Coronary artery (tissue), 2 donors: ENCODE results near the gene KCNN2.

ENCODE experiments used
- DNase-seq: peaks from one replicate; pipeline ENCODE4 v3.0.0-alpha.2; 2017; ENCODE audit warnings: low spot score
- H3K27ac ChIP-seq, 2 donors: fragments of 200-600 bp; sonication (generic); one replicate each; pipeline ENCODE4 v1.5.1; 2016 to 2019
- H3K4me3 ChIP-seq: fragments of 200-600 bp; sonication (generic); 2 replicates; pipeline ENCODE4 v1.5.1; 2016; ENCODE audit warnings: mild to moderate bottlenecking, moderate library complexity
- CTCF ChIP-seq: fragments of 200-600 bp; sonication (generic); IDR thresholded peaks from one replicate; pipeline ENCODE4 v1.5.1; 2019; ENCODE audit warnings: antibody characterized with exemption

The KCNN2 gene

GRCh38 chr5:114361724-114362196 is at the start of gene KCNN2:
KCNN2 (plus strand) TSS chr5:114362070; CDS start chr5:114362140, 70 bp downstream.
- no peak within 1 kb of the TSS for H3K27ac ChIP-seq
- TF ChIP-seq CTCF: no peak
- no peak for DNase-seq
- peak within 1 kb of the TSS; percentile 71 for H3K4me3 ChIP-seq

- Histone ChIP-seq H3K27ac (no peak overlapping the region), H3K4me3 (no peak overlapping the region)
- DNase-seq: no peak
- TF ChIP-seq CTCF: no peak
These were observed 49.2 kb upstream of the KCNN2 start for GRCh38 chr5:114312658-114313057.

GRCh38 chr5:114314061-114314460 is 47.8 kb upstream of the KCNN2 start:
- TF ChIP-seq CTCF: no peak
- Histone ChIP-seq H3K27ac (no peak overlapping the region), H3K4me3 (no peak overlapping the region)
- DNase-seq: no peak

GRCh38 chr5:114316167-114316566 is 45.7 kb upstream of the KCNN2 start:
- H3K27ac ChIP-seq: no peak overlapping the region
- no peak for DNase-seq
- no peak for TF ChIP-seq CTCF
- H3K4me3 ChIP-seq: no peak overlapping the region

GRCh38 chr5:114317751-114318150 is 44.1 kb upstream of the KCNN2 start:
- Histone ChIP-seq H3K27ac (no peak overlapping the region), H3K4me3 (no peak overlapping the region)
- TF ChIP-seq CTCF: no peak
- DNase-seq: no peak

GRCh38 chr5:114319236-114319635 is 42.6 kb upstream of the KCNN2 start:
- no peak overlapping the region for H3K4me3 ChIP-seq
- no peak overlapping the region for H3K27ac ChIP-seq
- TF ChIP-seq CTCF: no peak
- DNase-seq: no peak

- TF ChIP-seq CTCF: no peak
- no peak for DNase-seq
- H3K4me3 ChIP-seq: no peak overlapping the region
- no peak overlapping the region for H3K27ac ChIP-seq
These were observed 42.0 kb upstream of the KCNN2 start for GRCh38 chr5:114319821-114320220.
